Breast epithelium (tissue), 4 donors: ENCODE results near the gene SUPT16H. TPM values are rescaled to one million over a fixed set of nuclear protein-coding genes. Genes with fewer than 3 reads are reported as not detected.

Experiments used
- DNase-seq, 2 donors: peaks; one replicate each; pipeline ENCODE4 v3.0.0-alpha.2; 2019; ENCODE audit warnings: low spot score in 2 of 2
- H3K27ac ChIP-seq, 2 donors: fragments of 200-600 bp; sonication (generic) in 1 of 2; one replicate each; pipeline ENCODE4 v1.5.1; 2016 to 2019; ENCODE audit warnings: mild to moderate bottlenecking in 1 of 2
- H3K27me3 ChIP-seq, 2 donors: fragments of 200-600 bp; sonication (generic) in 1 of 2; one replicate each; pipeline versions ENCODE4 v1.5.1 to v1.6.0; 2017 to 2019; ENCODE audit warnings: control low read depth in 1 of 2, mild to moderate bottlenecking in 1 of 2
- H3K36me3 ChIP-seq: fragments of 200-600 bp; one replicate; pipeline ENCODE4 v1.5.1; 2019
- H3K4me1 ChIP-seq, 2 donors: fragments of 200-600 bp; sonication (generic); one replicate each; pipeline ENCODE4 v1.5.1; 2016 to 2019; ENCODE audit warnings: control low read depth in 1 of 2
- H3K4me3 ChIP-seq, 3 donors: fragments of 200-600 bp; sonication (generic); 1 replicate in 2 of 3; 2 replicates in 1 of 3; pipeline ENCODE4 v1.5.1; 2016 to 2019; ENCODE audit warnings: mild to moderate bottlenecking in 3 of 3, moderate library complexity in 2 of 3
- H3K9me3 ChIP-seq, 2 donors: fragments of 200-600 bp; sonication (generic) in 1 of 2; one replicate each; pipeline ENCODE4 v1.5.1; 2016 to 2019; ENCODE audit warnings: control low read depth in 1 of 2
- POLR2A ChIP-seq: fragments of 450-650 bp; IDR thresholded peaks from one replicate; pipeline ENCODE4 v1.6.1; 2016; ENCODE audit warnings: antibody characterized with exemption, mild to moderate bottlenecking, moderate library complexity
- POLR2AphosphoS5 ChIP-seq, 3 donors: sonication (generic); formaldehyde crosslinking; IDR thresholded peaks; one replicate each; pipeline ENCODE4 v1.6.1; 2017; ENCODE audit warnings: antibody characterized with exemption in 3 of 3
- intact Hi-C: fragments of 100-400 bp; cut with DNase I; formaldehyde crosslinking; loops from one replicate; pipeline ENCODE4 v1.15.1; 2023; ENCODE audit warnings: low total_unique reads
- total RNA-seq, 3 donors: library from RNA; depleted of rRNA; stranded (reverse); fragments of >200 nt; gene quantifications; one replicate each; pipeline ENCODE4 v1.1.0, GENCODE V29; 2016
- TF ChIP-seq, protein P1 (sequence below), 3 donors: fragments of 450-650 bp; IDR thresholded peaks; one replicate each; pipeline ENCODE4 v1.5.1; 2016 to 2017; ENCODE audit warnings: antibody characterized with exemption in 3 of 3, mild to moderate bottlenecking in 3 of 3, moderate library complexity in 3 of 3

The SUPT16H gene
- total RNA-seq, 3 donors from 2014 or later, result 66.1 to 79.3 (median 73.1) TPM

DNA sequence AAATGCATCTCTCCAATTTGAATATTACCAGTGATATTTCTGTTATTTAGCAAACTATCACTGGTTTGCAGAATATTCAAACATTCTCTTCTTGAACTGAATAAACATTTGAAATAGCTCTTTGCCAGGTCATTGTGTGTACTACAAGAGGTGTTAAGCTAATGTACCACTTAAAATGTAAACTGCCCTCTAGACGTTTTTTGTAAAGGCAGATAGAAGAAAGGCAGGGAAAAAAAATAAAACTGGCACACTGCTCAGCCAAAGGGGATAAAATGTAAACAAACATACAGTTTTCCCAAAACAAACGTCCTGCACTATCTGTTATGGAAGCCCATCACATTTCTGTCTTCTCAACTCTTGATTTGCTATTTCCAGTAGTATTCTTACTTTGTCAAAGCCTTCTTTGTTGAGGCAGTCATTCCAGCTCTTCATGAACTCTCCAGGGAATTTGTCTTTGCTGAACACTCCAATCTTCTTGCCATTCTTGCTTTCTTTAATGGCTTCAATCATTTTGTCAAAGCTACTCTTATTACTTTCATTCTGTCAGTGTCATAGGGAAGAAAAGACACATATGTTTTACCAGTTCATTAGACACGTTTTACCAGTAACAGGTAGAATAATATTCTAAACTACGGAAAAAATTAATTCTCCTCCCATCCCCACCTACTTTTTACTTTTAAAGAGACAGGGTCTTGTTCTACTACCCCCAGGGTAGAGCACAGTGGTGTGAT, 13.7 kb downstream of the SUPT16H start:
- no peak overlapping the region for H3K4me3 ChIP-seq
- H3K27me3 ChIP-seq, result no peaks in the 10 kb centered on the region
- intact Hi-C loops, result no loop called here
- no peaks in the 10 kb centered on the region for H3K4me1 ChIP-seq
- TF ChIP-seq POLR2AphosphoS5 (IDR thresholded peaks at IDR 0.05) (no peak), POLR2A (no peak)
- TF ChIP-seq, protein P1, sequence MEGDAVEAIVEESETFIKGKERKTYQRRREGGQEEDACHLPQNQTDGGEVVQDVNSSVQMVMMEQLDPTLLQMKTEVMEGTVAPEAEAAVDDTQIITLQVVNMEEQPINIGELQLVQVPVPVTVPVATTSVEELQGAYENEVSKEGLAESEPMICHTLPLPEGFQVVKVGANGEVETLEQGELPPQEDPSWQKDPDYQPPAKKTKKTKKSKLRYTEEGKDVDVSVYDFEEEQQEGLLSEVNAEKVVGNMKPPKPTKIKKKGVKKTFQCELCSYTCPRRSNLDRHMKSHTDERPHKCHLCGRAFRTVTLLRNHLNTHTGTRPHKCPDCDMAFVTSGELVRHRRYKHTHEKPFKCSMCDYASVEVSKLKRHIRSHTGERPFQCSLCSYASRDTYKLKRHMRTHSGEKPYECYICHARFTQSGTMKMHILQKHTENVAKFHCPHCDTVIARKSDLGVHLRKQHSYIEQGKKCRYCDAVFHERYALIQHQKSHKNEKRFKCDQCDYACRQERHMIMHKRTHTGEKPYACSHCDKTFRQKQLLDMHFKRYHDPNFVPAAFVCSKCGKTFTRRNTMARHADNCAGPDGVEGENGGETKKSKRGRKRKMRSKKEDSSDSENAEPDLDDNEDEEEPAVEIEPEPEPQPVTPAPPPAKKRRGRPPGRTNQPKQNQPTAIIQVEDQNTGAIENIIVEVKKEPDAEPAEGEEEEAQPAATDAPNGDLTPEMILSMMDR (IDR thresholded peaks at IDR 0.05), result no peak
- H3K36me3 ChIP-seq, result peaks cover 23% of the 10 kb centered on the region
- no peaks in the 10 kb centered on the region for H3K9me3 ChIP-seq
- no peak overlapping the region for H3K27ac ChIP-seq
- DNase-seq, result no peak

DNA sequence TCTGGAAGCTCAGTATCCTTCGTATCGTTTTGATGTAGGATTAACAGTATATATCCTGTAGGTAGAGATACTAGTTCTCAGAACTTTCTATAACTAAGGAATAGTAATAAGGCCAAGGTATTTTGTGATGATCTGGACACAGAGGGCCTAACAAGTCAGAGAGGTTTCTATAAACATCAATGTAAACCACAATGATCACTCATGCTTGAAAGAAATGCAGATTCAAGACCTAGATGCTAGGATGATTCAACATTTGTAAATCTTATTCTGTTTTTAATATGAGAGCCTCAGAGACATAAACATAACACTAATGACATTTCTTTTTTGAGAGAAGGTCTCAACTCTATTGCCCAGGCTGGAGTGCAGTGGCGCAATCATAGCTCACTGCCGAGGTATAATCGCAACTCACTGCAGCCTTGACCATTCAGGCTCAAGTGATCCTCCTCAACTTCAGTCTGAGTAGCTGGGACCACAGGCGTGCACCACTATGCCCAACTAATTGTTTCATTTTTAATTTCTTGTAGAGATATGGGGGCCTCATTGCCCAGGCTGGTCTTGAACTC, 16.2 kb downstream of the SUPT16H start:
- Histone ChIP-seq H3K36me3 (peaks cover 23% of the 10 kb centered on the region), H3K4me1 (no peaks in the 10 kb centered on the region), H3K27ac (no peak overlapping the region), H3K4me3 (no peak overlapping the region), H3K27me3 (no peaks in the 10 kb centered on the region), H3K9me3 (no peaks in the 10 kb centered on the region)
- intact Hi-C loops, result no loop called here
- TF ChIP-seq POLR2AphosphoS5 (IDR thresholded peaks at IDR 0.05) (no peak), POLR2A (no peak)
- TF ChIP-seq, protein P1 (IDR thresholded peaks at IDR 0.05), result no peak
- DNase-seq, result no peak

DNA sequence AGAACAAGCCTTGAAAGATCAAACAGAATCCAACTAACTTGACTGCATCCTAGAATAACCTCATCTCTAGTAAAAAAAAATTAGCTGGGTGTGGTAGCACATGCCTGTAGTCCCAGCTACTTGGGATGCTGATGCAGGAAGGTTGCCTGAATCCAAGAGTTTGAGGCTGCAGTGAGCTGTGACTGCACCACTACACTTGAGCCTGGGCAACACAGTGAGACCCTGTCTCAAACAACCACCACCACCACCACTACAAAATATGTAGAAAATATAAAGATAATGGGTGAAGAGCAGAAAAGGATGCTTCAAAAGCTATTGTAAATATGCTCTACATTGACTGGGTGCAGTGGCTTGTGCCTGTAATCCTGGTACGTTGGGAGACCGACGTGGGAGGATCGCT, 27.3 kb downstream of the SUPT16H start:
- no peak for DNase-seq
- no peaks in the 10 kb centered on the region for H3K9me3 ChIP-seq
- intact Hi-C loops, result no loop called here
- H3K27ac ChIP-seq, result no peak overlapping the region
- H3K4me1 ChIP-seq, result no peaks in the 10 kb centered on the region
- TF ChIP-seq POLR2A (no peak), POLR2AphosphoS5 (IDR thresholded peaks at IDR 0.05) (no peak)
- H3K4me3 ChIP-seq, result no peak overlapping the region
- peaks cover 17% of the 10 kb centered on the region for H3K36me3 ChIP-seq
- H3K27me3 ChIP-seq, result no peaks in the 10 kb centered on the region

GRCh38 chr14:21352587-21352986, 31.2 kb downstream of the SUPT16H start:
- no peaks in the 10 kb centered on the region for H3K9me3 ChIP-seq
- H3K4me3 ChIP-seq, result no peak overlapping the region
- intact Hi-C loops, result no loop called here
- no peak for DNase-seq
- H3K4me1 ChIP-seq, result no peaks in the 10 kb centered on the region
- H3K27me3 ChIP-seq, result no peaks in the 10 kb centered on the region
- no peak for TF ChIP-seq POLR2AphosphoS5 (IDR thresholded peaks at IDR 0.05)
- peaks cover 8% of the 10 kb centered on the region for H3K36me3 ChIP-seq
- H3K27ac ChIP-seq, result no peak overlapping the region

DNA sequence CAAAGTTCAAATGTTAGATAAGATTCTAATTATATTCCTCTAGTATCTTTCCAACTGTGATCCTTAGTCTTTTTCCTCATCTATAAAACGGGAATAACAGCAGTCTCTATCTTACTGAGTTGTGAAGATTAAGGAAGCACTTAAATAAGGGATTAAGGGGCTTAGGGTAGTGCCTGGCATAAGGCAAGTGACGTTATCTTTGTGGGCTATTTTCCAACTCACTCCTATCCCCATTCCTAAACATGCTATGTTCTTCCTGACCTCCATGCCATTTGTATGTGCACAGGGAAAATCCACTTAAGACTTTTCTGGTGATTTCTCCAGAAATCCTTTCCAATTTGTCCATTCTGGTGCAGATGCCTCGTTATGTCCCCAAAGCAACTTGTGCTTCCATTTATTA, 33.3 kb downstream of the SUPT16H start:
- DNase-seq, result no peak
- Histone ChIP-seq H3K27ac (no peak overlapping the region), H3K27me3 (no peaks in the 10 kb centered on the region), H3K4me1 (no peaks in the 10 kb centered on the region), H3K4me3 (no peak overlapping the region), H3K36me3 (peaks cover 8% of the 10 kb centered on the region), H3K9me3 (no peaks in the 10 kb centered on the region)
- TF ChIP-seq POLR2A, result no peak
- no peak for TF ChIP-seq POLR2AphosphoS5 (IDR thresholded peaks at IDR 0.05)
- TF ChIP-seq, protein P1 (IDR thresholded peaks at IDR 0.05), result no peak
- intact Hi-C loops, result no loop called here

DNA sequence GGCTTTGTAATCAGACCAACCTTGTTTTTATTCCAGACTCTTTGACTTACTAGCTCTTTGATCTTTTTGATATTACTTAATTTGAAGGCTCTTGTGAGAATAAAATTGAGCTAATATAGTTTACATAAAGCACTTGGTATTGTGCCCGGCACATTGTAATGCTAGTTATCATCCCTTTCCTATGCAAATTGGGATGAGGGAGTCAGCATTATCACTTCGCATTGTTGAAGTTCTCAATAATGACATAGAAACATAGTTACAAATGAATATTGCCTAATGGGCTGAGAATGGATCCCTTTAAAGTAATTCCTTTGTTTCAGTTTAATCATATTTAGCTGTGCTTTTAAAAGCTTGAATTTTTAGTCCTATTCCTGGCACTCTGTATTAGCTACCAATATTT, 36.6 kb downstream of the SUPT16H start:
- Histone ChIP-seq H3K4me3 (no peak overlapping the region), H3K27ac (peak overlapping the region in 1 of 2 donors; percentile 6), H3K36me3 (no peaks in the 10 kb centered on the region), H3K9me3 (no peaks in the 10 kb centered on the region), H3K4me1 (no peaks in the 10 kb centered on the region), H3K27me3 (no peaks in the 10 kb centered on the region)
- intact Hi-C loops, result no loop called here
- DNase-seq, result no peak
- TF ChIP-seq POLR2AphosphoS5 (IDR thresholded peaks at IDR 0.05) (no peak), POLR2A (no peak)
- TF ChIP-seq, protein P1 (IDR thresholded peaks at IDR 0.05), result no peak
